HG03025 (cell line): ENCODE results near the gene MBNL2.

ENCODE experiments used
- ATAC-seq: cut with Tn5 transposase; IDR thresholded peaks from one replicate; pipeline ENCODE4 v1.9.1; 2021; ENCODE audit warnings: mild to moderate bottlenecking, moderate library complexity; ENCODE audit not compliant: unreplicated experiment, low FRiP score

Gene MBNL2

GRCh38 chr13:97317933-97318332 is 95.8 kb downstream of the MBNL2 start:
- ATAC-seq = no peak

- no peak for ATAC-seq
Observed at GRCh38 chr13:97318532-97318931, 96.4 kb downstream of the MBNL2 start.

- no peak for ATAC-seq
Observed at GRCh38 chr13:97319113-97319720, 97.1 kb downstream of the MBNL2 start.

GRCh38 chr13:97321101-97321500 is 99.0 kb downstream of the MBNL2 start:
- ATAC-seq = no peak

- ATAC-seq = no peak
Observed at GRCh38 chr13:97321616-97322321, 99.6 kb downstream of the MBNL2 start.

GRCh38 chr13:97322740-97323342 is 100.7 kb downstream of the MBNL2 start:
- no peak for ATAC-seq

- no peak for ATAC-seq
Observed at GRCh38 chr13:97324115-97324514, 102.0 kb downstream of the MBNL2 start.

GRCh38 chr13:97325738-97326137 is 103.6 kb downstream of the MBNL2 start:
- no peak for ATAC-seq

GRCh38 chr13:97327086-97327485 is 105.0 kb downstream of the MBNL2 start:
- no peak for ATAC-seq

- ATAC-seq = no peak
Observed at GRCh38 chr13:97327506-97328221, 105.5 kb downstream of the MBNL2 start.

- no peak for ATAC-seq
Observed at GRCh38 chr13:97328222-97328790, 106.2 kb downstream of the MBNL2 start.

- ATAC-seq = no peak
Observed at GRCh38 chr13:97329331-97329730, 107.2 kb downstream of the MBNL2 start.

GRCh38 chr13:97330448-97330847 is 108.3 kb downstream of the MBNL2 start:
- ATAC-seq = no peak

- ATAC-seq = no peak
Observed at GRCh38 chr13:97332742-97333141, 110.6 kb downstream of the MBNL2 start.

GRCh38 chr13:97333983-97334382 is 111.8 kb downstream of the MBNL2 start:
- ATAC-seq = no peak

GRCh38 chr13:97334690-97335089 is 112.6 kb downstream of the MBNL2 start:
- no peak for ATAC-seq

- no peak for ATAC-seq
Observed at GRCh38 chr13:97335488-97336134, 113.5 kb downstream of the MBNL2 start.

- ATAC-seq = no peak
Observed at GRCh38 chr13:97337985-97338499, 115.9 kb downstream of the MBNL2 start.

GRCh38 chr13:97338571-97338970 is 116.4 kb downstream of the MBNL2 start:
- ATAC-seq = no peak
